Measurements from ENCODE around the gene ARHGAP6. TPM values are rescaled to one million over a fixed set of nuclear protein-coding genes. Genes with fewer than 3 reads are reported as not detected.

ARHGAP6 gene
- total RNA-seq, 1 experiment from 2014 or later, result 0.07 TPM

DNA sequence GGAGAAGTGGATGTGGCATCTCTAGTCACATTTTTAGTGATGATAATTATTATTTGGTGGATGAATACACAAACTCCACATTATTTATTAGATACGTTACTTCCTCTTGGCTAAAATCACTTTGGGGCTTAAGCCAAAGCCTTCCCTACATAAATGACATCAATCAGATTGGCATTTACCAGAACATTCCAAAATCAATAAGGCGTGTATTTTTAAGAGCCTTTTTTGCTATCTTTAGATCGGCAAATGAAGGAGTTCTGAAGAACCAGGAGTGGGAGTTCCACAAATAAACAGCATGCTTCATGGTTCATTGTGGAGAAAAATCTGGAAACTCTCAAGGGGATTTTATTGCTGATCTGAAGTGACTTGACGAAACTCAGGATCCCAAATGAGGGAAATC is 282.8 kb downstream of the ARHGAP6 start:
- no peak overlapping the region for H3K18ac ChIP-seq (ENCODE audit: insufficient read length, low read depth, low read length)
- no peak overlapping the region for H2BK120ac ChIP-seq (ENCODE audit: low read depth, low read length, poor library complexity, severe bottlenecking)
- TF ChIP-seq, protein P1, sequence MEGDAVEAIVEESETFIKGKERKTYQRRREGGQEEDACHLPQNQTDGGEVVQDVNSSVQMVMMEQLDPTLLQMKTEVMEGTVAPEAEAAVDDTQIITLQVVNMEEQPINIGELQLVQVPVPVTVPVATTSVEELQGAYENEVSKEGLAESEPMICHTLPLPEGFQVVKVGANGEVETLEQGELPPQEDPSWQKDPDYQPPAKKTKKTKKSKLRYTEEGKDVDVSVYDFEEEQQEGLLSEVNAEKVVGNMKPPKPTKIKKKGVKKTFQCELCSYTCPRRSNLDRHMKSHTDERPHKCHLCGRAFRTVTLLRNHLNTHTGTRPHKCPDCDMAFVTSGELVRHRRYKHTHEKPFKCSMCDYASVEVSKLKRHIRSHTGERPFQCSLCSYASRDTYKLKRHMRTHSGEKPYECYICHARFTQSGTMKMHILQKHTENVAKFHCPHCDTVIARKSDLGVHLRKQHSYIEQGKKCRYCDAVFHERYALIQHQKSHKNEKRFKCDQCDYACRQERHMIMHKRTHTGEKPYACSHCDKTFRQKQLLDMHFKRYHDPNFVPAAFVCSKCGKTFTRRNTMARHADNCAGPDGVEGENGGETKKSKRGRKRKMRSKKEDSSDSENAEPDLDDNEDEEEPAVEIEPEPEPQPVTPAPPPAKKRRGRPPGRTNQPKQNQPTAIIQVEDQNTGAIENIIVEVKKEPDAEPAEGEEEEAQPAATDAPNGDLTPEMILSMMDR (conservative IDR thresholded peaks at IDR 0.05), result no peak
- H2BK15ac ChIP-seq (ENCODE audit: low read depth, low read length), result no peak overlapping the region
- H3K79me2 ChIP-seq (ENCODE audit: insufficient read depth, low read length), result no peaks in the 10 kb centered on the region
- Mint-ChIP-seq H3K27me3 (ENCODE audit: low read depth) (no peaks in the 10 kb centered on the region; the same call in 1 of the 2 replicates), H3K27ac (no peak overlapping the region), H3K9me3 (peaks cover 57 to 65% of the 10 kb centered on the region in 2 experiments), H3K4me3 (no peak overlapping the region), H3K36me3 (ENCODE audit: insufficient read depth in 1 of 3, low read depth in 3 of 3) (no peaks in the 10 kb centered on the region; a peak in 1 of 7 replicates), H3K4me1 (no peaks in the 10 kb centered on the region)
- no peak overlapping the region for H2AFZ ChIP-seq (ENCODE audit: low read length)
- no peak overlapping the region for H3K14ac ChIP-seq (ENCODE audit: insufficient read depth, low read length)
- no peak overlapping the region for H3K23ac ChIP-seq (ENCODE audit: insufficient read length, low read depth, low read length)
- no peak overlapping the region for H3K4ac ChIP-seq (ENCODE audit: low read depth, low read length)
- no peak overlapping the region for H3K4me2 ChIP-seq (ENCODE audit: insufficient read depth, insufficient read length, low read length)
- no peak overlapping the region for H4K5ac ChIP-seq (ENCODE audit: insufficient read length, low read depth, low read length)
- no peaks in the 10 kb centered on the region for H4K20me1 ChIP-seq (ENCODE audit: control insufficient read depth, insufficient read depth, insufficient read length)
- WGBS (ENCODE audit: extremely low coverage, insufficient read length, low lambda C conversion rate), result no CpG with 5 or more reads among the region's 4 CpGs
- H4K91ac ChIP-seq (ENCODE audit: insufficient read length, low read depth, low read length), result no peak overlapping the region
- H3K23me2 ChIP-seq (ENCODE audit: insufficient read length, low read depth, low read length, poor library complexity, severe bottlenecking), result no peaks in the 10 kb centered on the region
- no peak overlapping the region for H4K8ac ChIP-seq (replicated peaks; ENCODE audit: insufficient read length, low read depth, low read length)
- H3K79me1 ChIP-seq (ENCODE audit: insufficient read depth, low read depth, low read length, poor library complexity, severe bottlenecking), result no peaks in the 10 kb centered on the region
- no peak overlapping the region for H2BK20ac ChIP-seq (ENCODE audit: low read depth, low read length, poor library complexity, severe bottlenecking)
- H3K27me3 ChIP-seq (ENCODE audit: insufficient read depth, low read length), result no peaks in the 10 kb centered on the region
- H2AK5ac ChIP-seq (ENCODE audit: insufficient read length, low read length), result no peak overlapping the region
- peaks cover 5% of the 10 kb centered on the region for H3K9me3 ChIP-seq (ENCODE audit: control insufficient read depth, low read depth, low read length)
- H3K27ac ChIP-seq (ENCODE audit: insufficient read length, low read depth, low read length), result no peak overlapping the region
- no peak overlapping the region for H3K9ac ChIP-seq (ENCODE audit: extremely low read depth, insufficient read length, low read length)
- no peaks in the 10 kb centered on the region for H3K4me1 ChIP-seq (ENCODE audit: insufficient read depth, low read length)
- H3T11ph ChIP-seq (ENCODE audit: low read length), result no peak overlapping the region
- H2BK5ac ChIP-seq (ENCODE audit: insufficient read length, low read length), result no peak overlapping the region
- H3K56ac ChIP-seq (ENCODE audit: insufficient read length, low read depth, low read length), result no peak overlapping the region
- H2BK12ac ChIP-seq (ENCODE audit: insufficient read length, low read depth, low read length), result no peak overlapping the region
- no peak for DNase-seq

All from H9 (cell line).